ENCODE results near the gene PDK2.

DNA sequence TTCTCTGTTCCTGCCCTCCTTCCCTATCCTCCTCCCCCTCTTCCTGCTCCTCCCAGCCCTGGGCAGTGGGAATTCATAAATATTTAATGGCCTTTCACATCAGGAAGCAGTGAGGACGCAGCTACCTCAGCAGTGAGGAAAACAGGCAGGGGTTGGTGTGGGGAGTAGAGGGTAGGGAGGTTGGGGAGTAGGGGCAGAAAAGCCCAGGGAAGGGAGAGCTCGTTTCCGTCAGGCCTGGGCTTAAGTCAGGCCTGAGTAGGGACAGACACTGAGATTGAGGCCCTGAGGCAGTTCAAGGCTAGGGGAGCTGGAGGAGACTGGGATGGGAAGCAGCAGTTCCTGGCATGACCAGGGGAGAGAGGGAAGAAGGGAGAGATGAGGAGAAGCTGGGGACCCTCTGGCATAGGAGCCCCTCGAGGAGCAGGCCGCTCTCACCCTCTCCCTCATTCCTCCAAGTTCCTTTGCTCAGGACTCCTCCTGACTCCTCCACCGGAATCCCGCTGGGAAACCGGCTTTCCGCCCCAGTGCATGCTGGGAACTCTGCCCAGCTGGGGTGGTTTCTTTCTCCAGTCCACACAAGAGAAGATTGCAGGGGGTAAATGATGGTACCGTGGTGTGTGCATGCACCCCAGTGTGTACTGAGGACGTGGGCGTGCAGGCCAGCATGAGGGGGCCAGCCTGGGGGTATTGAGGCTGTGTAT, 28.6 kb downstream of the PDK2 start:
- TF ChIP-seq, protein P1, sequence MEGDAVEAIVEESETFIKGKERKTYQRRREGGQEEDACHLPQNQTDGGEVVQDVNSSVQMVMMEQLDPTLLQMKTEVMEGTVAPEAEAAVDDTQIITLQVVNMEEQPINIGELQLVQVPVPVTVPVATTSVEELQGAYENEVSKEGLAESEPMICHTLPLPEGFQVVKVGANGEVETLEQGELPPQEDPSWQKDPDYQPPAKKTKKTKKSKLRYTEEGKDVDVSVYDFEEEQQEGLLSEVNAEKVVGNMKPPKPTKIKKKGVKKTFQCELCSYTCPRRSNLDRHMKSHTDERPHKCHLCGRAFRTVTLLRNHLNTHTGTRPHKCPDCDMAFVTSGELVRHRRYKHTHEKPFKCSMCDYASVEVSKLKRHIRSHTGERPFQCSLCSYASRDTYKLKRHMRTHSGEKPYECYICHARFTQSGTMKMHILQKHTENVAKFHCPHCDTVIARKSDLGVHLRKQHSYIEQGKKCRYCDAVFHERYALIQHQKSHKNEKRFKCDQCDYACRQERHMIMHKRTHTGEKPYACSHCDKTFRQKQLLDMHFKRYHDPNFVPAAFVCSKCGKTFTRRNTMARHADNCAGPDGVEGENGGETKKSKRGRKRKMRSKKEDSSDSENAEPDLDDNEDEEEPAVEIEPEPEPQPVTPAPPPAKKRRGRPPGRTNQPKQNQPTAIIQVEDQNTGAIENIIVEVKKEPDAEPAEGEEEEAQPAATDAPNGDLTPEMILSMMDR (IDR thresholded peaks at IDR 0.05 in 4 of 5, conservative IDR thresholded peaks at IDR 0.05 in 1 of 5) = no peak
- no peak for TF ChIP-seq POLR2A (IDR thresholded peaks at IDR 0.05)
